ENCODE results near the gene TMEM139. TPM values are rescaled to one million over a fixed set of nuclear protein-coding genes. Genes with fewer than 3 reads are reported as not detected.

The TMEM139 gene
- total RNA-seq, 2 donors from 2014 or later = 2.3 to 4.1 TPM

- DNase-seq (no peak), ATAC-seq (peak in 1 of 2 donors; percentile 63)
- intact Hi-C loops (cut with DNase I) = loop anchor here in 1 of 2 donors (5.0 to 10.0 kb wide), 2 partner anchors 66 to 106 kb away; no protein-coding TSS in a partner anchor
Measured at GRCh38 chr7:143308632-143309031, 23.9 kb downstream of the TMEM139 start.

GRCh38 chr7:143314127-143314526, 29.4 kb downstream of the TMEM139 start:
- ATAC-seq = no peak
- DNase-seq = no peak
- intact Hi-C loops (cut with DNase I) = loop anchor here in 1 of 2 donors (5.0 kb wide), 1 partner anchor 48 kb away; the partner anchor contains the start of gene FAM131B

- ATAC-seq (no peak), DNase-seq (no peak)
- intact Hi-C loops (cut with DNase I) = no loop called here
Measured at GRCh38 chr7:143315776-143316175, 31.0 kb downstream of the TMEM139 start, which contains the start of gene CLCN1. Gene CLCN1, plus strand, starts transcription at chr7:143316111. Its CDS starts 102 bp downstream, at chr7:143316213.

GRCh38 chr7:143316492-143316891, 31.7 kb downstream of the TMEM139 start:
- no peak for DNase-seq
- intact Hi-C loops (cut with DNase I) = no loop called here
- no peak for ATAC-seq

GRCh38 chr7:143318661-143319060, 33.9 kb downstream of the TMEM139 start:
- ATAC-seq (peak; percentile 34 to 75), DNase-seq (peak; percentile 26)
- intact Hi-C loops (cut with DNase I) = no loop called here

- ATAC-seq (no peak), DNase-seq (no peak)
- intact Hi-C loops (cut with DNase I) = loop anchor here in 1 of 2 donors (10.0 kb wide), 2 partner anchors 54 to 94 kb away; no protein-coding TSS in a partner anchor
Measured at GRCh38 chr7:143320620-143321019, 35.9 kb downstream of the TMEM139 start.

GRCh38 chr7:143321242-143321641, 36.5 kb downstream of the TMEM139 start:
- intact Hi-C loops (cut with DNase I) = loop anchor here in 1 of 2 donors (10.0 kb wide), 2 partner anchors 54 to 94 kb away; no protein-coding TSS in a partner anchor
- no peak for DNase-seq
- ATAC-seq = no peak

GRCh38 chr7:143321734-143322133, 37.0 kb downstream of the TMEM139 start:
- intact Hi-C loops (cut with DNase I) = loop anchor here in 1 of 2 donors (10.0 kb wide), 2 partner anchors 53 to 93 kb away; no protein-coding TSS in a partner anchor
- DNase-seq (no peak), ATAC-seq (peak in 1 of 2 donors; percentile 49)

- ATAC-seq (peak; percentile 48 to 51), DNase-seq (peak; percentile 27)
- intact Hi-C loops (cut with DNase I) = loop anchor here in 1 of 2 donors (10.0 kb wide), 2 partner anchors 52 to 92 kb away; no protein-coding TSS in a partner anchor
Measured at GRCh38 chr7:143322760-143323633, 38.2 kb downstream of the TMEM139 start.

GRCh38 chr7:143323653-143324052, 38.9 kb downstream of the TMEM139 start:
- intact Hi-C loops (cut with DNase I) = loop anchor here in 1 of 2 donors (10.0 kb wide), 2 partner anchors 51 to 91 kb away; no protein-coding TSS in a partner anchor
- no peak for ATAC-seq
- DNase-seq = no peak

GRCh38 chr7:143325240-143325639, 40.5 kb downstream of the TMEM139 start:
- ATAC-seq = no peak
- no peak for DNase-seq
- intact Hi-C loops (cut with DNase I) = loop anchor here in 1 of 2 donors (10.0 kb wide), 2 partner anchors 50 to 90 kb away; no protein-coding TSS in a partner anchor

GRCh38 chr7:143327903-143328302, 43.1 kb downstream of the TMEM139 start:
- intact Hi-C loops (cut with DNase I) = loop anchor here in 1 of 2 donors (10.0 kb wide), 2 partner anchors 47 to 87 kb away; no protein-coding TSS in a partner anchor

GRCh38 chr7:143329471-143330170, 44.9 kb downstream of the TMEM139 start:
- intact Hi-C loops (cut with DNase I) = loop anchor here in 1 of 2 donors (10.0 kb wide), 2 partner anchors 45 to 85 kb away; no protein-coding TSS in a partner anchor
- DNase-seq = no peak

More at GRCh38 chr7:143327903-143328302, 43.1 kb downstream of the TMEM139 start:
- no peak for DNase-seq
- ATAC-seq = no peak

GRCh38 chr7:143331179-143331801, 46.5 kb downstream of the TMEM139 start:
- DNase-seq = no peak
- ATAC-seq = peak in 1 of 2 donors; percentile 89
- intact Hi-C loops (cut with DNase I) = no loop called here

More at GRCh38 chr7:143329471-143330170, 44.9 kb downstream of the TMEM139 start:
- no peak for ATAC-seq

- intact Hi-C loops (cut with DNase I) = no loop called here
- DNase-seq = no peak
- ATAC-seq = no peak
Measured at GRCh38 chr7:143334244-143334643, 49.5 kb downstream of the TMEM139 start.

GRCh38 chr7:143337216-143337615, 52.5 kb downstream of the TMEM139 start:
- ATAC-seq (no peak), DNase-seq (no peak)
- intact Hi-C loops (cut with DNase I) = no loop called here
